PC-9 (cell line): ENCODE results near the gene FCGBP. TPM values are rescaled to one million over a fixed set of nuclear protein-coding genes. Genes with fewer than 3 reads are reported as not detected.

Source experiments
- BruUV-seq: library from RNA; stranded (reverse); fragments of 400-500 nt; replicated peaks from 2 replicates; lab custom pipeline; 2021; lab: Mats Ljungman, UMichigan
- CTCF ChIA-PET: fragments of 300-600 bp; sonication (Branson Sonifier 250); formaldehyde crosslinking; loops from one replicate; lab custom pipeline; 2022; ENCODE audit warnings: antibody characterized with exemption; lab: Charles Lee
- POLR2A ChIA-PET: fragments of 300-600 bp; sonication (Branson Sonifier 250); formaldehyde crosslinking; loops from one replicate; lab custom pipeline; 2022; ENCODE audit warnings: antibody characterized with exemption; ENCODE audit not compliant: unreplicated experiment; lab: Charles Lee
- DNase-seq, 2 experiments: peaks; one replicate each; pipeline versions ENCODE4 v3.0.0 to v3.0.0-alpha.2; 2015 to 2022; ENCODE audit warnings: mixed read lengths in 1 of 2
- H2AFZ ChIP-seq: fragments of 200-600 bp; sonication (generic); 2 replicates; pipeline ENCODE4 v1.8.1; 2017; ENCODE audit warnings: antibody characterized with exemption
- H3F3A ChIP-seq: fragments of 200-600 bp; sonication (generic); 2 replicates; pipeline ENCODE4 v1.8.1; 2017; ENCODE audit warnings: antibody characterized with exemption, mild to moderate bottlenecking, low read depth; ENCODE audit not compliant: insufficient read depth
- H3K27ac ChIP-seq: fragments of 200-600 bp; sonication (generic); 2 replicates; pipeline ENCODE4 v1.6.1; 2016; ENCODE audit warnings: mixed run types
- H3K27me3 ChIP-seq: fragments of 200-600 bp; sonication (generic); 2 replicates; pipeline ENCODE4 v1.6.1; 2016; ENCODE audit warnings: low read depth, mixed run types; ENCODE audit not compliant: insufficient read depth
- H3K36me3 ChIP-seq: fragments of 200-600 bp; sonication (generic); 2 replicates; pipeline ENCODE4 v1.6.1; 2016; ENCODE audit warnings: low read depth, mixed run types
- H3K4me1 ChIP-seq: fragments of 200-600 bp; sonication (generic); replicated peaks from 2 replicates; pipeline ENCODE4 v1.6.1; 2016; ENCODE audit warnings: mixed run types; ENCODE audit not compliant: insufficient read depth
- H3K4me2 ChIP-seq: fragments of 200-600 bp; sonication (generic); 2 replicates; pipeline ENCODE4 v1.6.1; 2017; ENCODE audit warnings: mixed run types
- H3K4me3 ChIP-seq: fragments of 200-600 bp; sonication (generic); 2 replicates; pipeline ENCODE4 v1.6.1; 2016; ENCODE audit warnings: mixed run types
- H3K79me2 ChIP-seq: fragments of 200-600 bp; sonication (generic); 2 replicates; pipeline ENCODE4 v1.6.1; 2017; ENCODE audit warnings: low read depth, mixed run types
- H3K9me2 ChIP-seq: fragments of 200-600 bp; sonication (generic); 2 replicates; pipeline ENCODE4 v1.8.1; 2017; ENCODE audit warnings: mild to moderate bottlenecking; ENCODE audit not compliant: insufficient read depth
- H3K9me3 ChIP-seq: fragments of 200-600 bp; sonication (generic); 2 replicates; pipeline ENCODE4 v1.8.1; 2016; ENCODE audit warnings: low read depth; ENCODE audit not compliant: insufficient read depth
- H4K20me1 ChIP-seq: fragments of 200-600 bp; sonication (generic); 2 replicates; pipeline ENCODE4 v1.8.1; 2017; ENCODE audit not compliant: insufficient read depth
- CTCF ChIP-seq: fragments of 200-600 bp; sonication (generic); conservative IDR thresholded peaks from 2 replicates; pipeline ENCODE4 v1.6.1; 2017; ENCODE audit warnings: mixed run types, antibody characterized with exemption, mild to moderate bottlenecking, moderate library complexity
- EZH2 ChIP-seq: fragments of 200-600 bp; sonication (generic); IDR thresholded peaks from 2 replicates; pipeline ENCODE4 v1.8.0; 2017; ENCODE audit warnings: antibody characterized with exemption, low read depth
- intact Hi-C: fragments of 100-400 bp; cut with micrococcal nuclease; formaldehyde crosslinking; loops from one replicate; pipeline ENCODE4 v1.10.0; 2022; ENCODE audit not compliant: unreplicated experiment
- total RNA-seq: library from RNA; stranded (reverse); gene quantifications from 2 replicates; pipeline ENCODE4 v1.2.3, GENCODE V29; 2021

FCGBP gene
- total RNA-seq, 1 experiment from 2014 or later: 5.8 TPM

- Histone ChIP-seq H3K27ac (no peak overlapping the region), H2AFZ (no peak overlapping the region), H3K27me3 (no peaks in the 10 kb centered on the region), H3K4me3 (no peak overlapping the region), H3F3A (no peaks in the 10 kb centered on the region), H3K4me2 (no peak overlapping the region), H4K20me1 (no peaks in the 10 kb centered on the region), H3K9me3 (no peaks in the 10 kb centered on the region; the same call in 1 of the 2 replicates), H3K36me3 (no peaks in the 10 kb centered on the region), H3K79me2 (no peaks in the 10 kb centered on the region), H3K4me1 (no peaks in the 10 kb centered on the region), H3K9me2 (no peaks in the 10 kb centered on the region)
- BruUV-seq: no TSS peak
- intact Hi-C loops: no loop called here
- TF ChIP-seq EZH2 (no peak), CTCF (no peak)
- CTCF ChIA-PET: no interaction called here
- POLR2A ChIA-PET: no interaction called here
- DNase-seq: no peak
Measured at GRCh38 chr19:39953915-39954314, 19.5 kb upstream of the FCGBP start.

DNA sequence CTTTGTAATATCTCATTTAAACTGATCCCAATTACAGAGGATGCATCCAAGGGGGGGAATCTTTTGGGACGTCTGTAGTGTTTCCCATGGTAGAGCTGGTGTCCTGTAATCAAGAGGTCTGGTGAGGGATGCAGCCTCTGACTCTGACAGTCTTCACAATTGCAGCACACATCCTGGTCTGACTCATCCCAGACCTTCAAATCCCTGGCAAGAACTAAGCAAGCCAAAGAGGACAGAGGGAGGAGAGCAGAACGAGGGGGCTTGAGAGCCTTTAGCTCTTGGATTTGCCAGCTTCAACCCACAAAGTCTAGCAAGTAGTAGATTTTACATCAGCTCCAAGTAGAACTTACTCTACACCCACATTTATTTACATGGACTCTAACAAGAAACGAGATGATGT lies 17.3 kb upstream of the FCGBP start:
- H3K79me2 ChIP-seq: no peaks in the 10 kb centered on the region
- no peak overlapping the region for H3K27ac ChIP-seq
- ChIA-PET POLR2A (interaction anchor here (0.5 kb wide), 1 partner anchor 85 kb away, joined by 4 read pairs; no protein-coding TSS in a partner anchor), CTCF (no interaction called here)
- H3K27me3 ChIP-seq: no peaks in the 10 kb centered on the region
- H3K9me2 ChIP-seq: no peaks in the 10 kb centered on the region
- H3K4me1 ChIP-seq: no peaks in the 10 kb centered on the region
- no peak for DNase-seq
- H3F3A ChIP-seq: no peaks in the 10 kb centered on the region
- intact Hi-C loops: no loop called here
- no peak overlapping the region for H3K4me2 ChIP-seq
- no peak overlapping the region for H2AFZ ChIP-seq
- no peaks in the 10 kb centered on the region for H3K36me3 ChIP-seq
- H4K20me1 ChIP-seq: no peaks in the 10 kb centered on the region
- no peak for TF ChIP-seq CTCF
- no peak for TF ChIP-seq EZH2
- BruUV-seq: no TSS peak
- H3K9me3 ChIP-seq: no peaks in the 10 kb centered on the region; the same call in 1 of the 2 replicates
- H3K4me3 ChIP-seq: no peak overlapping the region

GRCh38 chr19:39951065-39951650 lies 16.7 kb upstream of the FCGBP start:
- no peaks in the 10 kb centered on the region for H3K27me3 ChIP-seq
- intact Hi-C loops: no loop called here
- no peak overlapping the region for H3K27ac ChIP-seq
- no peaks in the 10 kb centered on the region for H3K9me2 ChIP-seq
- no peaks in the 10 kb centered on the region for H4K20me1 ChIP-seq
- no TSS peak for BruUV-seq
- TF ChIP-seq EZH2 (no peak), CTCF (no peak)
- H3F3A ChIP-seq: no peaks in the 10 kb centered on the region
- ChIA-PET CTCF (no interaction called here), POLR2A (no interaction called here)
- no peak overlapping the region for H3K4me2 ChIP-seq
- no peaks in the 10 kb centered on the region; the same call in 1 of the 2 replicates for H3K9me3 ChIP-seq
- H3K79me2 ChIP-seq: no peaks in the 10 kb centered on the region
- H3K36me3 ChIP-seq: no peaks in the 10 kb centered on the region
- no peak overlapping the region for H3K4me3 ChIP-seq
- DNase-seq: no peak
- no peaks in the 10 kb centered on the region for H3K4me1 ChIP-seq
- H2AFZ ChIP-seq: no peak overlapping the region
